BJ (cell line): Measurements from ENCODE around the gene RAPGEF1. TPM values are rescaled to one million over a fixed set of nuclear protein-coding genes. Genes with fewer than 3 reads are reported as not detected.

Experiments
- CTCF ChIA-PET: fragments of 350-600 bp; formaldehyde crosslinking; extraction: SDS; loops from one replicate; lab custom pipeline; 2021; ENCODE audit warnings: antibody characterized with exemption, inconsistent platforms; lab: Yijun Ruan, JAX
- POLR2A ChIA-PET: fragments of 300-600 bp; sonication (Branson Sonifier 250); formaldehyde crosslinking; extraction: SDS; loops from one replicate; lab custom pipeline; 2021; ENCODE audit warnings: antibody characterized with exemption; lab: Charles Lee
- DNase-seq: peaks from one replicate; pipeline ENCODE4 v3.0.0-alpha.2; 2011; ENCODE audit warnings: low read depth
- H3K27me3 ChIP-seq: 2 replicates; pipeline ENCODE4 v1.6.0; 2011; ENCODE audit warnings: low read length; ENCODE audit not compliant: control insufficient read depth, insufficient read depth
- H3K36me3 ChIP-seq: 2 replicates; pipeline ENCODE4 v1.5.1; 2011; ENCODE audit warnings: low read length; ENCODE audit not compliant: control insufficient read depth, insufficient read depth
- H3K4me3 ChIP-seq: 2 replicates; pipeline ENCODE4 v1.5.1; 2011; ENCODE audit warnings: low read depth, mild to moderate bottlenecking, control low read depth, low read length
- polyA plus RNA-seq: library from polyadenylated mRNA; depleted of rRNA; stranded (reverse); fragments of >200 nt; gene quantifications from 2 replicates; pipeline ENCODE4 v1.2.3, GENCODE V29; 2011
- TF ChIP-seq, protein P1 (sequence below): IDR thresholded peaks from 2 replicates; pipeline ENCODE4 v1.5.1; 2011; ENCODE audit warnings: low read depth, mild to moderate bottlenecking, control low read depth, inconsistent platforms, low read length, moderate library complexity; ENCODE audit not compliant: insufficient read depth

RAPGEF1 gene
- polyA plus RNA-seq, 1 experiment = 31.6 TPM

GRCh38 chr9:131707733-131708157, 32.1 kb downstream of the RAPGEF1 start:
- TF ChIP-seq, protein P1, sequence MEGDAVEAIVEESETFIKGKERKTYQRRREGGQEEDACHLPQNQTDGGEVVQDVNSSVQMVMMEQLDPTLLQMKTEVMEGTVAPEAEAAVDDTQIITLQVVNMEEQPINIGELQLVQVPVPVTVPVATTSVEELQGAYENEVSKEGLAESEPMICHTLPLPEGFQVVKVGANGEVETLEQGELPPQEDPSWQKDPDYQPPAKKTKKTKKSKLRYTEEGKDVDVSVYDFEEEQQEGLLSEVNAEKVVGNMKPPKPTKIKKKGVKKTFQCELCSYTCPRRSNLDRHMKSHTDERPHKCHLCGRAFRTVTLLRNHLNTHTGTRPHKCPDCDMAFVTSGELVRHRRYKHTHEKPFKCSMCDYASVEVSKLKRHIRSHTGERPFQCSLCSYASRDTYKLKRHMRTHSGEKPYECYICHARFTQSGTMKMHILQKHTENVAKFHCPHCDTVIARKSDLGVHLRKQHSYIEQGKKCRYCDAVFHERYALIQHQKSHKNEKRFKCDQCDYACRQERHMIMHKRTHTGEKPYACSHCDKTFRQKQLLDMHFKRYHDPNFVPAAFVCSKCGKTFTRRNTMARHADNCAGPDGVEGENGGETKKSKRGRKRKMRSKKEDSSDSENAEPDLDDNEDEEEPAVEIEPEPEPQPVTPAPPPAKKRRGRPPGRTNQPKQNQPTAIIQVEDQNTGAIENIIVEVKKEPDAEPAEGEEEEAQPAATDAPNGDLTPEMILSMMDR = no peak
- Histone ChIP-seq H3K27me3 (no peaks in the 10 kb centered on the region), H3K4me3 (no peak overlapping the region), H3K36me3 (no peaks in the 10 kb centered on the region)
- DNase-seq = no peak
- ChIA-PET CTCF (interaction anchor here (0.5 kb wide), 1 partner anchor 126 kb away, joined by 3 read pairs; no protein-coding TSS in a partner anchor), POLR2A (no interaction called here)

DNA sequence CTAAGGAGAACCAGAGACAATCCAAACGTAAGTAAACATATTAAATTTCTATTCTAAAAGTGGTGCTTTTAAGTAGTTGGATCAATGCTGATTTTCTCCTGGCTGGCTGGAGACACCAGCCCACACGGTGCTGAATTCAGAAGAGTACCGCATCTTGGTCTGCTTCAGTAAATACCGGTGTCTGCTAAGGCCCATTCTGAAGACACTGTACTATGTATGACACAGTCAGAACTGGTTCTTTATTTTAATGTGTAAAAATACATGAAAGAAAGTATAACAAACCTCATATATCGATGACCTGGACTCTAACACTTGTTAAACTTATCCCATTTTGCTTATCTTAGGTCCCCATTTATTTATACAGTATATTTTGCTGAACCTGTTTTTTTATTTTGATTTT, 32.8 kb downstream of the RAPGEF1 start:
- CTCF ChIA-PET = no interaction called here
- Histone ChIP-seq H3K4me3 (no peak overlapping the region), H3K27me3 (no peaks in the 10 kb centered on the region), H3K36me3 (no peaks in the 10 kb centered on the region)
- TF ChIP-seq, protein P1 = no peak
- DNase-seq = no peak
- POLR2A ChIA-PET = no interaction called here

DNA sequence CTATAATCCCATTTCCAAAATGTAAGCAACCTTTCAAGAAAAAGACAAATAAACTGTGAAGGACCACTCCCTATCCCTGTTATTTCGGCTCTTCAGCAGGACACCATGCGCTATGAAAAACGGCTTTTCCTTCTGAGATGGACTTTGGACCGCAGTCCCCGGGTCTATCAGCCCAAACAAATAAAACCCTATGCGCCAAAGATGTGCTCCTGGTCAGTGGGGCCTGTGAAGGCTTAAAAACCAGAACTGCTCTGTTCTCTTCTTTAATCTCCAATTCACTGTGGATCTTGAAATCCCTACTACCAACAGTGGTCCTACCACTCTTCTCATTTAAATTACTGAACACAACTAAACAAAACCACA, 33.3 kb downstream of the RAPGEF1 start:
- ChIA-PET POLR2A (no interaction called here), CTCF (no interaction called here)

GRCh38 chr9:131704988-131705387, 34.9 kb downstream of the RAPGEF1 start:
- DNase-seq = no peak
- H3K27me3 ChIP-seq = no peaks in the 10 kb centered on the region
- H3K36me3 ChIP-seq = no peaks in the 10 kb centered on the region
- CTCF ChIA-PET = interaction anchor here (0.9 to 1.6 kb wide), 6 partner anchors 9 to 34 kb away, joined by 3 to 6 read pairs (median 3); no protein-coding TSS in a partner anchor
- TF ChIP-seq, protein P1 = no peak
- no peak overlapping the region for H3K4me3 ChIP-seq
- POLR2A ChIA-PET = no interaction called here

More for the DNA sequence above, 33.3 kb downstream of the RAPGEF1 start:
- Histone ChIP-seq H3K27me3 (no peaks in the 10 kb centered on the region), H3K36me3 (no peaks in the 10 kb centered on the region), H3K4me3 (no peak overlapping the region)
- DNase-seq = no peak
- TF ChIP-seq, protein P1 = no peak

DNA sequence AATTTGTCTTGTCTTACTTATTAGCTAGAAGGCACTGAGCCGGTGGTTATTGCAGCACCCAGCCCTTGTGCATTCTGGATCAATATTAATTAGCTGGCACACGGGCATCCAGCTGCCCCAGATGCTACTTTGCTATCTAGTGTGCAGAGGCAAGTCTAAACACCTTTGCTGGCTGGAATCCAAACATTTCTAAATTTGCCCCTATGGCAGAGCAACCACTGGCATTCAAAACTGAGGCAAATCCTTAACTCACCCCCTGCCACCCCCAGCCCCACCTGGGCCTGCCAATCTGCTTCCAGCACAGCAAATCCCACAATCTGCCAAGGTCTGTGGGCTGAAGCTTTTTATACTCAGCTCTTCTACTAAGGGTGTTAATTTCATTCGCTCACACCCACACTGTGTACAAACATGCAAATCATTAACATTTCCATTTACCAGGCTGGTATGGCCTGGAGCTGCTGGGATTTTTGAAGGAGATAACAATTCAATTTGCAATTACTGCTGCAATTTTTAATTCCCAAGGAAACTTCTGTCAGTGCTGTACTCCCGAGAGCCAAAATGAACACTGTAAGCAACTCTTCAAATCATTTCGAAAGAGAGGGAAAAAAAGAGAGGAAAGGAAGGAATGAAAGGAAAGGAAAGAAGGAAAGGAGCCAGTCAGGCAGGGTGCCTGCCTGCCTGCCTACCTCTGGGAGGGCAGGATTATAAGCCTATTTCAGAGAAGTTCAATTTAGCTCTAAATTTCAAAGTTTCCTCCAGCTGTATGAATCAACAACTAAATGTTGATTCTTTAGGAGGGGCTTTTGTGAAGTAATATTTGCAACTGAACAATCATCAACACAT, 35.5 kb downstream of the RAPGEF1 start:
- no peak for DNase-seq
- TF ChIP-seq, protein P1 = no peak
- ChIA-PET CTCF (interaction anchor here (1.0 to 1.6 kb wide), 3 partner anchors 11 to 34 kb away, joined by 3 to 6 read pairs (median 4); no protein-coding TSS in a partner anchor), POLR2A (no interaction called here)
- Histone ChIP-seq H3K36me3 (no peaks in the 10 kb centered on the region), H3K4me3 (no peak overlapping the region), H3K27me3 (no peaks in the 10 kb centered on the region)
